Esophagus muscularis mucosa (tissue), 4 donors: ENCODE measurements around the gene GID4. TPM values are rescaled to one million over a fixed set of nuclear protein-coding genes. Genes with fewer than 3 reads are reported as not detected.
A peak's percentile ranks its signal among the peaks of the same experiment; 100 is the strongest.

ENCODE experiments used
- DNase-seq: peaks from one replicate; pipeline ENCODE4 v3.0.0-alpha.2; 2017; ENCODE audit errors: extremely low spot score
- H3K27ac ChIP-seq, 4 donors: fragments of 200-600 bp; sonication (generic); replicated peaks in 1 of 4; 1 replicate in 3 of 4; 2 replicates in 1 of 4; pipeline ENCODE4 v1.5.1; 2016 to 2019; ENCODE audit warnings: mild to moderate bottlenecking in 1 of 4
- H3K27me3 ChIP-seq, 4 donors: fragments of 200-600 bp; sonication (generic); one replicate each; pipeline versions ENCODE4 v1.5.1 to v1.6.0; 2016 to 2019
- H3K36me3 ChIP-seq, 4 donors: fragments of 200-600 bp; sonication (generic); one replicate each; pipeline ENCODE4 v1.5.1; 2016 to 2019
- H3K4me1 ChIP-seq, 4 donors: fragments of 200-600 bp; sonication (generic); one replicate each; pipeline ENCODE4 v1.5.1; 2016 to 2019
- H3K4me3 ChIP-seq, 4 donors: fragments of 200-600 bp; sonication (generic); 1 replicate in 2 of 4; 2 replicates in 2 of 4; pipeline ENCODE4 v1.5.1; 2016 to 2019; ENCODE audit warnings: mild to moderate bottlenecking in 4 of 4, moderate library complexity in 1 of 4
- H3K9me3 ChIP-seq, 4 donors: fragments of 200-600 bp; sonication (generic); 1 replicate in 3 of 4; 2 replicates in 1 of 4; pipeline ENCODE4 v1.5.1; 2016 to 2019
- CTCF ChIP-seq, 3 experiments: fragments of 200-600 bp in 2 of 3; fragments of 450-650 bp in 1 of 3; sonication (generic) in 2 of 3; IDR thresholded peaks; one replicate each; pipeline ENCODE4 v1.5.1; 2017 to 2019; ENCODE audit warnings: antibody characterized with exemption in 3 of 3, mild to moderate bottlenecking in 2 of 3, moderate library complexity in 1 of 3
- EP300 ChIP-seq: sonication (generic); formaldehyde crosslinking; IDR thresholded peaks from one replicate; pipeline ENCODE4 v1.6.1; 2017; ENCODE audit warnings: antibody characterized with exemption
- POLR2A ChIP-seq: fragments of 450-650 bp; IDR thresholded peaks from one replicate; pipeline ENCODE4 v1.6.1; 2017; ENCODE audit warnings: antibody characterized with exemption, moderate library complexity, mild to moderate bottlenecking, low read depth
- POLR2AphosphoS5 ChIP-seq, 2 donors: sonication (generic); formaldehyde crosslinking; IDR thresholded peaks; one replicate each; pipeline ENCODE4 v1.6.1; 2017; ENCODE audit warnings: antibody characterized with exemption in 2 of 2
- WGBS: methylation state at CpG from one replicate; pipeline ENCODE4 v1.1.5; 2018; 5-methylcytosine and 5-hydroxymethylcytosine counted together
- intact Hi-C: fragments of 100-400 bp; cut with DNase I; formaldehyde crosslinking; loops from one replicate; pipeline ENCODE4 v1.15.1; 2023
- total RNA-seq, 4 donors: library from RNA; depleted of rRNA; stranded (reverse); fragments of >200 nt; gene quantifications; one replicate each; pipeline versions ENCODE4 v1.1.0 to v1.2.1, GENCODE V29; 2016

The GID4 gene
- total RNA-seq, 4 donors from 2014 or later: 33.1 to 39.8 (median 34.4) TPM

GRCh38 chr17:18038149-18038850, 908 bp upstream of the GID4 start:
- H3K27me3 ChIP-seq: no peaks in the 10 kb centered on the region
- H3K27ac ChIP-seq: peak overlapping the region; percentile 85 to 90 (median 88)
- WGBS: 9% methylated on average over 13 of the region's 13 CpGs
- no peak for TF ChIP-seq EP300
- TF ChIP-seq POLR2A: no peak
- peaks cover 32 to 54% (median 46%) of the 10 kb centered on the region in 4 donors for H3K4me1 ChIP-seq
- peak overlapping the region; percentile 75 to 97 (median 83) for H3K4me3 ChIP-seq
- DNase-seq: no peak
- no peaks in the 10 kb centered on the region for H3K9me3 ChIP-seq
- intact Hi-C loops: loop anchor here (10.0 kb wide), 2 partner anchors 113 to 143 kb away; no protein-coding TSS in a partner anchor
- no peaks in the 10 kb centered on the region for H3K36me3 ChIP-seq

- H3K27me3 ChIP-seq: no peaks in the 10 kb centered on the region
- peak overlapping the region; percentile 85 to 90 (median 88) for H3K27ac ChIP-seq
- H3K4me3 ChIP-seq: peak overlapping the region; percentile 75 to 97 (median 83)
- WGBS: under 1% methylated on average over 32 of the region's 81 CpGs
- TF ChIP-seq POLR2AphosphoS5 (IDR thresholded peaks at IDR 0.05): no peak
- TF ChIP-seq CTCF (IDR thresholded peaks at IDR 0.05): no peak
- no peak for TF ChIP-seq EP300
- no peak for TF ChIP-seq POLR2A
- H3K4me1 ChIP-seq: peaks cover 32 to 59% (median 46%) of the 10 kb centered on the region in 4 donors
- DNase-seq: no peak
- peaks cover 0 to 1% (median 0%) of the 10 kb centered on the region in 4 donors for H3K36me3 ChIP-seq
- H3K9me3 ChIP-seq: no peaks in the 10 kb centered on the region
- intact Hi-C loops: loop anchor here (10.0 kb wide), 2 partner anchors 115 to 145 kb away; no protein-coding TSS in a partner anchor
Measured at GRCh38 chr17:18039535-18040260, 490 bp downstream of the GID4 start.

GRCh38 chr17:18040261-18040858, 1.2 kb downstream of the GID4 start:
- H3K27me3 ChIP-seq: no peaks in the 10 kb centered on the region
- peaks cover 32 to 59% (median 46%) of the 10 kb centered on the region in 4 donors for H3K4me1 ChIP-seq
- no peak for DNase-seq
- no peaks in the 10 kb centered on the region for H3K9me3 ChIP-seq
- TF ChIP-seq POLR2A: no peak
- TF ChIP-seq POLR2AphosphoS5 (IDR thresholded peaks at IDR 0.05): no peak
- TF ChIP-seq CTCF (IDR thresholded peaks at IDR 0.05): no peak
- TF ChIP-seq EP300: no peak
- WGBS: 23% methylated on average over 5 of the region's 6 CpGs
- H3K36me3 ChIP-seq: peaks cover 4 to 6% (median 6%) of the 10 kb centered on the region in 4 donors
- intact Hi-C loops: no loop called here
- H3K4me3 ChIP-seq: peak overlapping the region; percentile 75 to 97 (median 83)
- peak overlapping the region; percentile 85 to 90 (median 88) for H3K27ac ChIP-seq

GRCh38 chr17:18041776-18042175, 2.6 kb downstream of the GID4 start:
- intact Hi-C loops: no loop called here
- no peaks in the 10 kb centered on the region for H3K9me3 ChIP-seq
- peaks cover 11 to 20% (median 18%) of the 10 kb centered on the region in 4 donors for H3K36me3 ChIP-seq
- H3K27ac ChIP-seq: no peak overlapping the region
- H3K4me3 ChIP-seq: no peak overlapping the region
- H3K27me3 ChIP-seq: no peaks in the 10 kb centered on the region
- no peak for TF ChIP-seq CTCF (IDR thresholded peaks at IDR 0.05)
- TF ChIP-seq EP300: no peak
- TF ChIP-seq POLR2A: no peak
- no peak for TF ChIP-seq POLR2AphosphoS5 (IDR thresholded peaks at IDR 0.05)
- peaks cover 32 to 53% (median 44%) of the 10 kb centered on the region in 4 donors for H3K4me1 ChIP-seq
- 13% methylated on average over 1 of the region's 1 CpG for WGBS
- DNase-seq: no peak

- no peaks in the 10 kb centered on the region for H3K27me3 ChIP-seq
- intact Hi-C loops: no loop called here
- TF ChIP-seq CTCF (IDR thresholded peaks at IDR 0.05): no peak
- TF ChIP-seq POLR2AphosphoS5 (IDR thresholded peaks at IDR 0.05): no peak
- no peak for TF ChIP-seq POLR2A
- TF ChIP-seq EP300: no peak
- 83% methylated on average over 8 of the region's 8 CpGs for WGBS
- no peaks in the 10 kb centered on the region for H3K9me3 ChIP-seq
- no peak for DNase-seq
- H3K4me1 ChIP-seq: peaks cover 22 to 41% (median 33%) of the 10 kb centered on the region in 4 donors
- H3K36me3 ChIP-seq: peaks cover 11 to 31% (median 29%) of the 10 kb centered on the region in 4 donors
- H3K27ac ChIP-seq: no peak overlapping the region
- H3K4me3 ChIP-seq: no peak overlapping the region
Measured at GRCh38 chr17:18042983-18043382, 3.8 kb downstream of the GID4 start.
